ENCODE data around the gene NOXO1. TPM values are rescaled to one million over a fixed set of nuclear protein-coding genes. Genes with fewer than 3 reads are reported as not detected.

Gene NOXO1
- total and polyA plus RNA-seq, 10 of the 15 experiments (the other 5 are each of a cell fraction or from before 2014, with no cell fraction given) = 0.09 to 0.76 (median 0.26) TPM; not detected in 4

- no TSS peak for BruUV-seq (replicated peaks)
- H2AFZ ChIP-seq (ENCODE audit: control insufficient read depth, low read depth, low read length) = peak within 1 kb of the TSS; percentile 81
- DNase-seq (ENCODE audit: low read depth, low spot score) (peak; percentile 43), FAIRE-seq (peak; percentile 38), ATAC-seq (peak; percentile 91)
- peaks cover 5 to 7% of the 10 kb centered on the region in 2 experiments; a peak in 3 of 4 replicates for H3K36me3 ChIP-seq (ENCODE audit: control insufficient read depth in 2 of 2, insufficient read depth in 2 of 2, low read length in 1 of 2)
- ChIA-PET SMC1A (ENCODE audit: uncharacterized antibody, unreplicated experiment) (no interaction called here), POLR2A (interaction anchor here (4.7 kb wide), 1 partner anchor 12 kb away, joined by 21 read pairs; the partner anchor contains the start of gene TBL3), RAD21 (ENCODE audit: unreplicated experiment) (interaction anchor here (0.9 to 2.1 kb wide), 3 partner anchors 12 to 157 kb away, joined by 3 to 6 read pairs (median 3); partner anchors contain the start of gene TBL3), CTCF (no interaction called here)
- H3K4me2 ChIP-seq (ENCODE audit: control insufficient read depth, insufficient read depth) = peak within 1 kb of the TSS; percentile 95
- no peak within 1 kb of the TSS for H3K27ac ChIP-seq (ENCODE audit: control insufficient read depth, insufficient read depth)
- peaks cover 28% of the 10 kb centered on the region for H3K4me1 ChIP-seq (ENCODE audit: control insufficient read depth, insufficient read depth, low read length)
- WGBS (ENCODE audit: insufficient coverage, insufficient replicate concordance, low lambda C conversion rate, missing lambda C conversion rate) = under 1% methylated on average over 69 of the region's 109 CpGs
- no peaks in the 10 kb centered on the region for H3K9me3 ChIP-seq (replicated peaks; ENCODE audit: control insufficient read depth, insufficient read depth, low read length)
- intact Hi-C loops (cut with micrococcal nuclease; ENCODE audit: unreplicated experiment) (no loop called here), in situ Hi-C loops (cut with MboI) (no loop called here)
- H3K4me3 ChIP-seq = peak within 1 kb of the TSS; percentile 87
- H3K9ac ChIP-seq (ENCODE audit: control insufficient read depth, insufficient read depth, low read length) = peak within 1 kb of the TSS; percentile 80
- H3K27me3 ChIP-seq (replicated peaks in 1 of 2; ENCODE audit: control insufficient read depth in 2 of 2, insufficient read depth in 2 of 2, low read length in 1 of 2) = 0 out of 4 replicates have a peak, but pooled peaks cover 0 to 5% of the 10 kb centered on the region in 2 experiments
- H3K79me2 ChIP-seq (ENCODE audit: control insufficient read depth, insufficient read depth, low read length) = no peaks in the 10 kb centered on the region; the same call in none of the 2 replicates
- H4K20me1 ChIP-seq (ENCODE audit: control insufficient read depth, insufficient read depth) = no peaks in the 10 kb centered on the region
- TF ChIP-seq NFYA (IDR thresholded peaks at IDR 0.05; ENCODE audit: borderline replicate concordance, low read depth, low read length) (no peak), TARDBP (IDR thresholded peaks at IDR 0.05; ENCODE audit: borderline replicate concordance) (no peak), USF1 (IDR thresholded peaks at IDR 0.05; ENCODE audit: borderline replicate concordance, extremely low read length, insufficient read depth, low read depth, low read length) (no peak), ZNF622 (IDR thresholded peaks at IDR 0.05) (no peak), WRNIP1 (IDR thresholded peaks at IDR 0.05; ENCODE audit: borderline replicate concordance, low read depth, low read length) (no peak), IKZF1 (conservative IDR thresholded peaks at IDR 0.05) (peak; percentile 77), CBX5 (IDR thresholded peaks at IDR 0.05; ENCODE audit: low read depth) (no peak), CEBPZ (IDR thresholded peaks at IDR 0.05; ENCODE audit: low read depth, low read length) (no peak), NBN (IDR thresholded peaks at IDR 0.05) (no peak), HDGF (IDR thresholded peaks at IDR 0.05) (no peak), EED (IDR thresholded peaks at IDR 0.05; ENCODE audit: low read depth) (no peak), YBX1 (IDR thresholded peaks at IDR 0.05) (no peak), YY1 (IDR thresholded peaks at IDR 0.05; ENCODE audit: low read depth, low read length) (peak; percentile 99), ZBED1 (IDR thresholded peaks at IDR 0.05; ENCODE audit: borderline replicate concordance) (no peak), ESRRA (IDR thresholded peaks at IDR 0.05; ENCODE audit: low read length) (peak; percentile 68; the same call in 1 of the 2 replicates), NR2C1 (IDR thresholded peaks at IDR 0.05) (peak; percentile 92), BHLHE40 (IDR thresholded peaks at IDR 0.05; ENCODE audit: borderline replicate concordance in 1 of 2, low read depth in 2 of 2, low read length in 1 of 2) (peak; percentile 45 to 85; a peak in 3 of 4 replicates)
These were observed 2.5 kb upstream of the NOXO1 start, which contains the start of gene GFER for GRCh38 chr16:1983544-1984346. Gene GFER, plus strand, starts transcription at chr16:1984193. Its CDS starts 26 bp downstream, at chr16:1984219.

All from GM12878 (cell line).